Measurements from ENCODE around the gene THADA. TPM values are rescaled to one million over a fixed set of nuclear protein-coding genes. Genes with fewer than 3 reads are reported as not detected.
A peak's percentile ranks its signal among the peaks of the same experiment; 100 is the strongest.

Gene THADA
- total RNA-seq, 1 experiment from 2014 or later = 27.5 TPM

DNA sequence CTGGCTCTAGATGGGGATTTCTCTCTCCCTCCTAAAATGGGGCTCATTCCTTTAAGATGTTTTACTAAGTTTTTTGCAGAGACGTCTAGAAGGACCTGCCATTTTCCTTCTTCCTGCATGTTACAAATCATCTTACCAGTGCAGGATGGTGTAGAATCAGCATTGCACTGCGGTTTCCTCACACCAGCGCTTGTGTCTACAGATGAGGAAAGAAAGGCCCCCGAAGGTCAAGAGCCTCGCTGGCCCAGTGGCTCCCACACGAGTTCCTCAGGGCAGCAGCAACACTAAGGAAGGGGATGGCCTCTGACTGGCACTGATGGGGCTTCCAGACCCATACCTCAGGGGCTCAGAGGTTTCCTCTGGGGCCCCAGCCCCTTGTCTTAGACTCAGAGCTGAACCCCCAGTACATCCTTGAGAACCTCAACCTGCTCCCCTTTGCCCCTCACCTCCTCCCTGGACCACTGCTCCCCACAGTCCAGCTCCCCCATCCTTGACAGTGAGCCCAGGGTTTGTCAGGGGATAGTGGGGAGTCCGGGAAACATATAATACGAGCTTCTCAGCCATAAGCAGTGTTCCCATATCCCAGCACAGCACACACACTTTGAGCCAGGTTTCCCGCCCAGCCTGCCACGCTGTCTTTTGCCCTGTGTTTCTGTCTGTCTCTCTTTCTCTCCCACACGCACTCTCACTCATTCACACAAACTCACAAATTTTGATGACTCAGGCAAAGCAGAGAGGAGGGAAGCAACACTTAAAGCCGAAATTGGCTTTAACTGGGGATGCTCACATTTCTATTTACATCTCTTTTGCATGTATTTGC, 398.9 kb downstream of the THADA start (continued):
- TF ChIP-seq, protein P1, sequence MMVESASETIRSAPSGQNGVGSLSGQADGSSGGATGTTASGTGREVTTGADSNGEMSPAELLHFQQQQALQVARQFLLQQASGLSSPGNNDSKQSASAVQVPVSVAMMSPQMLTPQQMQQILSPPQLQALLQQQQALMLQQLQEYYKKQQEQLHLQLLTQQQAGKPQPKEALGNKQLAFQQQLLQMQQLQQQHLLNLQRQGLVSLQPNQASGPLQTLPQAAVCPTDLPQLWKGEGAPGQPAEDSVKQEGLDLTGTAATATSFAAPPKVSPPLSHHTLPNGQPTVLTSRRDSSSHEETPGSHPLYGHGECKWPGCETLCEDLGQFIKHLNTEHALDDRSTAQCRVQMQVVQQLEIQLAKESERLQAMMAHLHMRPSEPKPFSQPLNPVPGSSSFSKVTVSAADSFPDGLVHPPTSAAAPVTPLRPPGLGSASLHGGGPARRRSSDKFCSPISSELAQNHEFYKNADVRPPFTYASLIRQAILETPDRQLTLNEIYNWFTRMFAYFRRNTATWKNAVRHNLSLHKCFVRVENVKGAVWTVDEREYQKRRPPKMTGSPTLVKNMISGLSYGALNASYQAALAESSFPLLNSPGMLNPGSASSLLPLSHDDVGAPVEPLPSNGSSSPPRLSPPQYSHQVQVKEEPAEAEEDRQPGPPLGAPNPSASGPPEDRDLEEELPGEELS (CRISPR knock-in tag; IDR thresholded peaks at IDR 0.05) = no peak

- Mint-ChIP-seq H3K9me3 (no peaks in the 10 kb centered on the region), H3K36me3 (no peaks in the 10 kb centered on the region), H3K4me3 (no peak overlapping the region), H3K27me3 (ENCODE audit: low read depth) (no peaks in the 10 kb centered on the region), H3K4me1 (peaks cover 32% of the 10 kb centered on the region), H3K27ac (peak overlapping the region; percentile 68; the same call in 1 of the 2 replicates)
- ChIA-PET POLR2A (no interaction called here), CTCF (interaction anchor here (0.5 to 2.1 kb wide), 3 partner anchors 14 to 59 kb away, joined by 3 to 7 read pairs (median 4); no protein-coding TSS in a partner anchor)
- ATAC-seq (no peak), DNase-seq (ENCODE audit: low spot score) (no peak)
- no peak for TF ChIP-seq ZNF232 (CRISPR knock-in tag; IDR thresholded peaks at IDR 0.05)
- TF ChIP-seq ZNF138 (CRISPR knock-in tag; conservative IDR thresholded peaks at IDR 0.05) = no peak
- TF ChIP-seq NFYB (CRISPR knock-in tag; conservative IDR thresholded peaks at IDR 0.05; ENCODE audit: low read depth) = no peak
- no peak for TF ChIP-seq SMAD4 (CRISPR knock-in tag; IDR thresholded peaks at IDR 0.05)
- TF ChIP-seq ZSCAN18 (CRISPR knock-in tag; IDR thresholded peaks at IDR 0.05) = no peak
- TF ChIP-seq KAT7 (CRISPR knock-in tag; IDR thresholded peaks at IDR 0.05; ENCODE audit: borderline replicate concordance) = no peak
- TF ChIP-seq FOXK1 (CRISPR knock-in tag; IDR thresholded peaks at IDR 0.05) = no peak
- no peak for TF ChIP-seq CDX4 (CRISPR knock-in tag; IDR thresholded peaks at IDR 0.05; ENCODE audit: borderline replicate concordance)
- TF ChIP-seq, protein P2, sequence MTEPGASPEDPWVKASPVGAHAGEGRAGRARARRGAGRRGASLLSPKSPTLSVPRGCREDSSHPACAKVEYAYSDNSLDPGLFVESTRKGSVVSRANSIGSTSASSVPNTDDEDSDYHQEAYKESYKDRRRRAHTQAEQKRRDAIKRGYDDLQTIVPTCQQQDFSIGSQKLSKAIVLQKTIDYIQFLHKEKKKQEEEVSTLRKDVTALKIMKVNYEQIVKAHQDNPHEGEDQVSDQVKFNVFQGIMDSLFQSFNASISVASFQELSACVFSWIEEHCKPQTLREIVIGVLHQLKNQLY (CRISPR knock-in tag; IDR thresholded peaks at IDR 0.05) = no peak
- no peak for TF ChIP-seq GRHL2 (CRISPR knock-in tag; IDR thresholded peaks at IDR 0.05; ENCODE audit: insufficient replicate concordance, severe bottlenecking)
Measured at GRCh38 chr2:43194121-43194869, 401.5 kb downstream of the THADA start.

- H3K27ac Mint-ChIP-seq = no peak overlapping the region
- DNase-seq (ENCODE audit: low spot score) (no peak), ATAC-seq (no peak)
- no peak overlapping the region for H3K4me3 Mint-ChIP-seq
- POLR2A ChIA-PET = no interaction called here
- H3K27me3 Mint-ChIP-seq (ENCODE audit: low read depth) = no peaks in the 10 kb centered on the region
- peaks cover 38% of the 10 kb centered on the region for H3K4me1 Mint-ChIP-seq
- H3K36me3 Mint-ChIP-seq = no peaks in the 10 kb centered on the region
- CTCF ChIA-PET = interaction anchor here (0.6 to 3.6 kb wide), 4 partner anchors 14 to 34 kb away, joined by 3 to 16 read pairs (median 6); no protein-coding TSS in a partner anchor
- no peaks in the 10 kb centered on the region for H3K9me3 Mint-ChIP-seq
- TF ChIP-seq, protein P3, sequence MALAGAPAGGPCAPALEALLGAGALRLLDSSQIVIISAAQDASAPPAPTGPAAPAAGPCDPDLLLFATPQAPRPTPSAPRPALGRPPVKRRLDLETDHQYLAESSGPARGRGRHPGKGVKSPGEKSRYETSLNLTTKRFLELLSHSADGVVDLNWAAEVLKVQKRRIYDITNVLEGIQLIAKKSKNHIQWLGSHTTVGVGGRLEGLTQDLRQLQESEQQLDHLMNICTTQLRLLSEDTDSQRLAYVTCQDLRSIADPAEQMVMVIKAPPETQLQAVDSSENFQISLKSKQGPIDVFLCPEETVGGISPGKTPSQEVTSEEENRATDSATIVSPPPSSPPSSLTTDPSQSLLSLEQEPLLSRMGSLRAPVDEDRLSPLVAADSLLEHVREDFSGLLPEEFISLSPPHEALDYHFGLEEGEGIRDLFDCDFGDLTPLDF (CRISPR knock-in tag; IDR thresholded peaks at IDR 0.05) = no peak
- TF ChIP-seq, protein P4, sequence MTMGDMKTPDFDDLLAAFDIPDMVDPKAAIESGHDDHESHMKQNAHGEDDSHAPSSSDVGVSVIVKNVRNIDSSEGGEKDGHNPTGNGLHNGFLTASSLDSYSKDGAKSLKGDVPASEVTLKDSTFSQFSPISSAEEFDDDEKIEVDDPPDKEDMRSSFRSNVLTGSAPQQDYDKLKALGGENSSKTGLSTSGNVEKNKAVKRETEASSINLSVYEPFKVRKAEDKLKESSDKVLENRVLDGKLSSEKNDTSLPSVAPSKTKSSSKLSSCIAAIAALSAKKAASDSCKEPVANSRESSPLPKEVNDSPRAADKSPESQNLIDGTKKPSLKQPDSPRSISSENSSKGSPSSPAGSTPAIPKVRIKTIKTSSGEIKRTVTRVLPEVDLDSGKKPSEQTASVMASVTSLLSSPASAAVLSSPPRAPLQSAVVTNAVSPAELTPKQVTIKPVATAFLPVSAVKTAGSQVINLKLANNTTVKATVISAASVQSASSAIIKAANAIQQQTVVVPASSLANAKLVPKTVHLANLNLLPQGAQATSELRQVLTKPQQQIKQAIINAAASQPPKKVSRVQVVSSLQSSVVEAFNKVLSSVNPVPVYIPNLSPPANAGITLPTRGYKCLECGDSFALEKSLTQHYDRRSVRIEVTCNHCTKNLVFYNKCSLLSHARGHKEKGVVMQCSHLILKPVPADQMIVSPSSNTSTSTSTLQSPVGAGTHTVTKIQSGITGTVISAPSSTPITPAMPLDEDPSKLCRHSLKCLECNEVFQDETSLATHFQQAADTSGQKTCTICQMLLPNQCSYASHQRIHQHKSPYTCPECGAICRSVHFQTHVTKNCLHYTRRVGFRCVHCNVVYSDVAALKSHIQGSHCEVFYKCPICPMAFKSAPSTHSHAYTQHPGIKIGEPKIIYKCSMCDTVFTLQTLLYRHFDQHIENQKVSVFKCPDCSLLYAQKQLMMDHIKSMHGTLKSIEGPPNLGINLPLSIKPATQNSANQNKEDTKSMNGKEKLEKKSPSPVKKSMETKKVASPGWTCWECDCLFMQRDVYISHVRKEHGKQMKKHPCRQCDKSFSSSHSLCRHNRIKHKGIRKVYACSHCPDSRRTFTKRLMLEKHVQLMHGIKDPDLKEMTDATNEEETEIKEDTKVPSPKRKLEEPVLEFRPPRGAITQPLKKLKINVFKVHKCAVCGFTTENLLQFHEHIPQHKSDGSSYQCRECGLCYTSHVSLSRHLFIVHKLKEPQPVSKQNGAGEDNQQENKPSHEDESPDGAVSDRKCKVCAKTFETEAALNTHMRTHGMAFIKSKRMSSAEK (CRISPR knock-in tag; IDR thresholded peaks at IDR 0.05; ENCODE audit: borderline replicate concordance) = no peak
- TF ChIP-seq, protein P1 (CRISPR knock-in tag; IDR thresholded peaks at IDR 0.05) = no peak
Measured at GRCh38 chr2:43193652-43194120, 402.2 kb downstream of the THADA start.
